Tibial nerve (tissue), 4 donors: Measurements from ENCODE around the gene RAB17.

Experiments
- EP300 ChIP-seq, 2 donors: sonication (generic); formaldehyde crosslinking; IDR thresholded peaks; one replicate each; pipeline ENCODE4 v1.6.1; 2017; ENCODE audit warnings: antibody characterized with exemption in 2 of 2, mild to moderate bottlenecking in 1 of 2
- POLR2A ChIP-seq, 2 donors: fragments of 450-650 bp; IDR thresholded peaks; one replicate each; pipeline ENCODE4 v1.6.1; 2017; ENCODE audit warnings: antibody characterized with exemption in 2 of 2, mild to moderate bottlenecking in 2 of 2, moderate library complexity in 2 of 2
- TF ChIP-seq, protein P1 (sequence below), 5 experiments: fragments of 200-600 bp in 3 of 5; fragments of 450-650 bp in 2 of 5; sonication (generic) in 3 of 5; IDR thresholded peaks; one replicate each; pipeline ENCODE4 v1.5.1; 2016 to 2019; ENCODE audit warnings: antibody characterized with exemption in 5 of 5, mild to moderate bottlenecking in 3 of 5, moderate library complexity in 2 of 5

DNA sequence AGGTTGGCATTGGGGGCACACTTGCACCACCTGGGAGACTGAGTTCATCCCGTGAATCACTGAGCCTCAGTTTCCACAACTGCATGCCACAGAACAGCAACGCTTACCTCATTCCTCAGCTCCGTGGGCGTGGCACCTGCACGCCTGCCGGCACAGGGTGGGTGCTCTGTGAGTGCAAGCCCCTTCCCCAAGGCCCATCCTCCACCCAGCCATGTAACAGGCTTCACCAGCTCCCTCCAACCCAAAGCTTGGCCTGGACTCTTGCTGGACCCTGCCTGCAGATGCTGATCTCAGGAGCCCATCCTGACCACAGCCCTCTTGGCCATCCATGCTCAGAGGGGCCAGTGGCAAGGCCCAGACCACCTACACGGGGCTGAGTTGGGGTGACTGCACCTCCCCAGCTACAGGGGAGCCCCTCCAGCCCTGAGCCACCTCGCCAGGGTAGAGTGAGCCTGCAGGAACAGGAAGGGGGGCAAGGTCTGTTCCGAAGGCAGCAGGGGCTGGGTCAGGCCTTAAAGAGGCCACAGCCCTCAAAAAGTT is 22.3 kb downstream of the RAB17 start:
- TF ChIP-seq, protein P1, sequence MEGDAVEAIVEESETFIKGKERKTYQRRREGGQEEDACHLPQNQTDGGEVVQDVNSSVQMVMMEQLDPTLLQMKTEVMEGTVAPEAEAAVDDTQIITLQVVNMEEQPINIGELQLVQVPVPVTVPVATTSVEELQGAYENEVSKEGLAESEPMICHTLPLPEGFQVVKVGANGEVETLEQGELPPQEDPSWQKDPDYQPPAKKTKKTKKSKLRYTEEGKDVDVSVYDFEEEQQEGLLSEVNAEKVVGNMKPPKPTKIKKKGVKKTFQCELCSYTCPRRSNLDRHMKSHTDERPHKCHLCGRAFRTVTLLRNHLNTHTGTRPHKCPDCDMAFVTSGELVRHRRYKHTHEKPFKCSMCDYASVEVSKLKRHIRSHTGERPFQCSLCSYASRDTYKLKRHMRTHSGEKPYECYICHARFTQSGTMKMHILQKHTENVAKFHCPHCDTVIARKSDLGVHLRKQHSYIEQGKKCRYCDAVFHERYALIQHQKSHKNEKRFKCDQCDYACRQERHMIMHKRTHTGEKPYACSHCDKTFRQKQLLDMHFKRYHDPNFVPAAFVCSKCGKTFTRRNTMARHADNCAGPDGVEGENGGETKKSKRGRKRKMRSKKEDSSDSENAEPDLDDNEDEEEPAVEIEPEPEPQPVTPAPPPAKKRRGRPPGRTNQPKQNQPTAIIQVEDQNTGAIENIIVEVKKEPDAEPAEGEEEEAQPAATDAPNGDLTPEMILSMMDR (IDR thresholded peaks at IDR 0.05) = no peak
- no peak for TF ChIP-seq POLR2A (IDR thresholded peaks at IDR 0.05)
- no peak for TF ChIP-seq EP300 (IDR thresholded peaks at IDR 0.05)
